Measurements from ENCODE around the gene GLCCI1. TPM values are rescaled to one million over a fixed set of nuclear protein-coding genes. Genes with fewer than 3 reads are reported as not detected.
"Not testable (repeated sequence)": the region's sequence is repeated elsewhere in the genome, so short reads cannot be mapped to it uniquely, and the experiment has no call there.

Gene GLCCI1
- total and polyA plus RNA-seq, 10 of the 15 experiments (the other 5 are each of a cell fraction or from before 2014, with no cell fraction given): 12.6 to 92.0 (median 27.6) TPM

DNA sequence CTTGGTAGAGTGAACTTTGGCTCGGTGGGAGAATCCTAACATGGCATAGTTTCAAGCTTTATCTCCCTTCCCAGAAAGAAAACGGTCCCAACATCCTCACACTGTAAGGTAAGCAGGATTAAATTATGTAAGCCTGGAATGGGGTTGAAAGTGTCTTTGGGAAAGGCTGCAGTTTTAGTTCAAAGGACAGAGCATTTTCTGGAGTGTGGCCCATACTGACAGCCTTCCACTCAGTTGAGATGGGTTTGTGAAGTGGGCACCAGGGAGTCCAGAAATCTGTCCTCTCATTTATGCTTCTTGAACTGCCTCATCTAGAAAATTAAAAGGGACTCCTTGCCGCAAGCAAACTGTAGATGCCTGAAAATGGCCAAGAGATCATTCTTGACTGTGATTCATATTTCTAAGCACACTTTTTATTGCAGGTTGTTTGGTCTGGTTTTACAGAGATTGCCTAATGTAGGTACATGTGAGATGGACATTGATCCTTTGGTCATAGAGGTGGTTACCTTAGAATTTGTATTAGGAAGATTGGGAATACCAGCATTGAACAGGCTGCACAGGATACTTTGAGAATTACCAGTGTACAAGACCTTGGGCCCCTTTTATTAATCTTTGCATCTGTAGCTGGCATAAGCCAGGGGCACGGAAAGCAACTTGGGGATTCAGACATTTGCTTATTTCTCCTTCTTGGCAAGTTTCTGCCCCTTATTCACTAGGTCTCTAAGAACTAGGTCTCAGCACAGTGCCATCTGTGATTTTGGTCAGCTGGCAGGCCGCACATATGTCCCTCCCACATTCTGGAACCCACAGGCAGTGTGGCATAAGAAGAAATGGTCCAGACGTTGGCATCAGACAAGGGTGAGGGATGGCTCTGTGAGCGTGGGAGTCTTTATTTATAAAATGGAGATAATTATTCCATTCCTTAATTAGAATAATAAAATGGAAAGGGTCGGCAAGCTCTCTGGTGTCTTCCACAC is 125.9 kb downstream of the GLCCI1 start (continued):
- TF ChIP-seq, protein P1, sequence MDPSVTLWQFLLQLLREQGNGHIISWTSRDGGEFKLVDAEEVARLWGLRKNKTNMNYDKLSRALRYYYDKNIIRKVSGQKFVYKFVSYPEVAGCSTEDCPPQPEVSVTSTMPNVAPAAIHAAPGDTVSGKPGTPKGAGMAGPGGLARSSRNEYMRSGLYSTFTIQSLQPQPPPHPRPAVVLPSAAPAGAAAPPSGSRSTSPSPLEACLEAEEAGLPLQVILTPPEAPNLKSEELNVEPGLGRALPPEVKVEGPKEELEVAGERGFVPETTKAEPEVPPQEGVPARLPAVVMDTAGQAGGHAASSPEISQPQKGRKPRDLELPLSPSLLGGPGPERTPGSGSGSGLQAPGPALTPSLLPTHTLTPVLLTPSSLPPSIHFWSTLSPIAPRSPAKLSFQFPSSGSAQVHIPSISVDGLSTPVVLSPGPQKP (IDR thresholded peaks at IDR 0.05; ENCODE audit: low read depth, low read length): no peak

DNA sequence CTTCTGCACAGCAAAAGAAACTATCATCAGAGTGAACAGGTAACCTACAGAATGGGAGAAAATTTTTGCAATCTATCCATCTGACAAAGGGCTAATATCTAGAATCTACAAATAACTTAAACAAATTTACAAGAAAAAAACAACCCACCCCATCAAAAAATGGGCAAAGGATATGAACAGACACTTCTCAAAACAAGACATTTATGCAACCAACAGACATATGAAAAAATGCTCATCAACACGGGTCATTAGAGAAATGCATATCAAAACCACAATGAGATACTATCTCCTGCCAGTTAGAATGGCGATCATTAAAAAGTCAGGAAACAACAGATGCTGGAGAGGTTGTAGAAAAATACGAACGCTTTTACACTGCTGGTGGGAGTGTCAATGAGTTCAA is 132.7 kb downstream of the GLCCI1 start:
- POLR2A ChIA-PET; BruUV-seq (replicated peaks); H3K9ac ChIP-seq (ENCODE audit: control insufficient read depth, insufficient read depth, low read length); H2AFZ ChIP-seq (ENCODE audit: control insufficient read depth, low read depth, low read length); H3K9me3 ChIP-seq (replicated peaks; ENCODE audit: control insufficient read depth, insufficient read depth, low read length); DNase-seq (ENCODE audit: low read depth, low spot score); H3K4me2 ChIP-seq (ENCODE audit: control insufficient read depth, insufficient read depth); H3K4me1 ChIP-seq (ENCODE audit: control insufficient read depth, insufficient read depth, low read length); ATAC-seq; H4K20me1 ChIP-seq (ENCODE audit: control insufficient read depth, insufficient read depth); intact Hi-C loops (cut with micrococcal nuclease; ENCODE audit: unreplicated experiment); H3K79me2 ChIP-seq (ENCODE audit: control insufficient read depth, insufficient read depth, low read length); H3K27ac ChIP-seq (ENCODE audit: control insufficient read depth, insufficient read depth); FAIRE-seq; RAD21 ChIA-PET (ENCODE audit: unreplicated experiment); H3K4me3 ChIP-seq; CTCF ChIA-PET; H3K27me3 ChIP-seq (replicated peaks in 1 of 2; ENCODE audit: control insufficient read depth in 2 of 2, insufficient read depth in 2 of 2, low read length in 1 of 2); H3K36me3 ChIP-seq (ENCODE audit: control insufficient read depth in 2 of 2, insufficient read depth in 2 of 2, low read length in 1 of 2); in situ Hi-C loops (cut with MboI): not testable (repeated sequence)
- SMC1A ChIA-PET (ENCODE audit: uncharacterized antibody, unreplicated experiment): interaction anchor here (0.7 to 1.1 kb wide), 2 partner anchors 11 to 12 kb away, joined by 3 read pairs; no protein-coding TSS in a partner anchor
- 82% methylated on average over 4 of the region's 4 CpGs for WGBS (ENCODE audit: insufficient coverage, insufficient replicate concordance, low lambda C conversion rate, missing lambda C conversion rate)

DNA sequence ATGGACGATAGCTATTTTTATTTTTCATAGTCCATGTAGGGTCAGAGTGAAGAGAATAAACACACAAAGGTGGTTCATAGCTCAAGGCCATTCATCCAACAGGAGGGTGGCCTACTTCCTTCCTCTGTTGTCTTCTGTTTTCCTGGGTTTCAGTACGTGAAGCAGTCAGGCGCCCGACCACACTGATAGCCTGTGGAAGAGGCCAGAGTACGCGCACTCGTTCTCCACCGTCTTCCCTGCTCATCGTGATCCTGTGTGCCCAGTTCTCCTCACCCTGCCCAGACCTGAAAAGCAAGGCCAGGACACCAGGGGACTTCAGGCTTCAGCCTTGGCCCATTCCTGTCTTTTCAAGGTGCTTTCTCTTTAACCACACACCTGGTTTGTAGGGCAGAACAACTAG is 134.7 kb downstream of the GLCCI1 start:
- ChIA-PET RAD21 (ENCODE audit: unreplicated experiment) (no interaction called here), CTCF (interaction anchor here (1.5 kb wide), 2 partner anchors 12 to 17 kb away, joined by 3 to 5 read pairs; no protein-coding TSS in a partner anchor), SMC1A (ENCODE audit: uncharacterized antibody, unreplicated experiment) (interaction anchor here (0.9 to 1.8 kb wide), 6 partner anchors 12 to 87 kb away, joined by 3 to 5 read pairs (median 3); no protein-coding TSS in a partner anchor), POLR2A (interaction anchor here (1.1 kb wide), 1 partner anchor 9 kb away, joined by 3 read pairs; no protein-coding TSS in a partner anchor)
- ATAC-seq (no peak), FAIRE-seq (no peak), DNase-seq (ENCODE audit: low read depth, low spot score) (no peak)
- H3K9me3 ChIP-seq (replicated peaks; ENCODE audit: control insufficient read depth, insufficient read depth, low read length): no peaks in the 10 kb centered on the region; the same call in 1 of the 3 replicates
- H3K4me3 ChIP-seq: no peak overlapping the region
- H2AFZ ChIP-seq (ENCODE audit: control insufficient read depth, low read depth, low read length): no peak overlapping the region
- H3K36me3 ChIP-seq (ENCODE audit: control insufficient read depth in 2 of 2, insufficient read depth in 2 of 2, low read length in 1 of 2): no peaks in the 10 kb centered on the region
- no peak overlapping the region for H3K27ac ChIP-seq (ENCODE audit: control insufficient read depth, insufficient read depth)
- no peak overlapping the region for H3K9ac ChIP-seq (ENCODE audit: control insufficient read depth, insufficient read depth, low read length)
- BruUV-seq (replicated peaks): no TSS peak
- no peaks in the 10 kb centered on the region for H4K20me1 ChIP-seq (ENCODE audit: control insufficient read depth, insufficient read depth)
- H3K4me2 ChIP-seq (ENCODE audit: control insufficient read depth, insufficient read depth): no peak overlapping the region
- in situ Hi-C loops (cut with MboI) (no loop called here), intact Hi-C loops (cut with micrococcal nuclease; ENCODE audit: unreplicated experiment) (no loop called here)
- no peaks in the 10 kb centered on the region for H3K4me1 ChIP-seq (ENCODE audit: control insufficient read depth, insufficient read depth, low read length)
- WGBS (ENCODE audit: insufficient coverage, insufficient replicate concordance, low lambda C conversion rate, missing lambda C conversion rate): 87% methylated on average over 9 of the region's 9 CpGs
- no peaks in the 10 kb centered on the region for H3K27me3 ChIP-seq (replicated peaks in 1 of 2; ENCODE audit: control insufficient read depth in 2 of 2, insufficient read depth in 2 of 2, low read length in 1 of 2)
- H3K79me2 ChIP-seq (ENCODE audit: control insufficient read depth, insufficient read depth, low read length): no peaks in the 10 kb centered on the region
- TF ChIP-seq NFIC (IDR thresholded peaks at IDR 0.05; ENCODE audit: low read depth, low read length) (no peak), NR2C2 (IDR thresholded peaks at IDR 0.05; ENCODE audit: borderline replicate concordance, control insufficient read depth, insufficient read length, low read depth) (no peak), GATAD2B (conservative IDR thresholded peaks at IDR 0.05; ENCODE audit: low read depth) (no peak), NFYB (IDR thresholded peaks at IDR 0.05; ENCODE audit: insufficient read depth, low read depth, low read length) (no peak), ZNF384 (IDR thresholded peaks at IDR 0.05; ENCODE audit: borderline replicate concordance, low read depth, low read length) (no peak), MYB (IDR thresholded peaks at IDR 0.05; ENCODE audit: borderline replicate concordance, low read depth, low read length) (no peak), SUPT20H (IDR thresholded peaks at IDR 0.05; ENCODE audit: borderline replicate concordance, control insufficient read depth, low read depth, low read length) (no peak), EGR1 (IDR thresholded peaks at IDR 0.05; ENCODE audit: borderline replicate concordance in 1 of 2, low read depth in 2 of 2, low read length in 2 of 2) (no peak)
- TF ChIP-seq, protein P2, sequence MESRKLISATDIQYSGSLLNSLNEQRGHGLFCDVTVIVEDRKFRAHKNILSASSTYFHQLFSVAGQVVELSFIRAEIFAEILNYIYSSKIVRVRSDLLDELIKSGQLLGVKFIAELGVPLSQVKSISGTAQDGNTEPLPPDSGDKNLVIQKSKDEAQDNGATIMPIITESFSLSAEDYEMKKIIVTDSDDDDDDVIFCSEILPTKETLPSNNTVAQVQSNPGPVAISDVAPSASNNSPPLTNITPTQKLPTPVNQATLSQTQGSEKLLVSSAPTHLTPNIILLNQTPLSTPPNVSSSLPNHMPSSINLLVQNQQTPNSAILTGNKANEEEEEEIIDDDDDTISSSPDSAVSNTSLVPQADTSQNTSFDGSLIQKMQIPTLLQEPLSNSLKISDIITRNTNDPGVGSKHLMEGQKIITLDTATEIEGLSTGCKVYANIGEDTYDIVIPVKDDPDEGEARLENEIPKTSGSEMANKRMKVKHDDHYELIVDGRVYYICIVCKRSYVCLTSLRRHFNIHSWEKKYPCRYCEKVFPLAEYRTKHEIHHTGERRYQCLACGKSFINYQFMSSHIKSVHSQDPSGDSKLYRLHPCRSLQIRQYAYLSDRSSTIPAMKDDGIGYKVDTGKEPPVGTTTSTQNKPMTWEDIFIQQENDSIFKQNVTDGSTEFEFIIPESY (IDR thresholded peaks at IDR 0.05): no peak
